Keratinocyte (primary cell): Measurements from ENCODE around the gene RYR2. TPM values are rescaled to one million over a fixed set of nuclear protein-coding genes. Genes with fewer than 3 reads are reported as not detected.

ENCODE experiments used
- DNase-seq: peaks from one replicate; pipeline ENCODE4 v3.0.0-alpha.2; 2011; ENCODE audit warnings: low read depth, missing footprints, low spot score
- FAIRE-seq: peaks from 2 replicates; lab custom pipeline; 2011; peaks lifted over from hg19 to GRCh38; lab: Jason Lieb, UNC
- H2AFZ ChIP-seq: 2 replicates; pipeline ENCODE4 v1.6.0; 2012; ENCODE audit warnings: low read length, control low read depth, inconsistent platforms; ENCODE audit not compliant: control insufficient read depth
- H3K27ac ChIP-seq: 2 replicates; pipeline ENCODE4 v1.5.1; 2011; ENCODE audit warnings: low read length; ENCODE audit not compliant: control insufficient read depth, insufficient read depth
- H3K27me3 ChIP-seq: 3 replicates; pipeline ENCODE4 v1.6.0; 2011; ENCODE audit warnings: low read length; ENCODE audit not compliant: control insufficient read depth, insufficient read depth; ENCODE audit errors: extremely low read depth
- H3K36me3 ChIP-seq, 2 experiments: 2 replicates in 1 of 2; 3 replicates in 1 of 2; pipeline ENCODE4 v1.5.1; 2011; ENCODE audit warnings: low read length in 2 of 2, mild to moderate bottlenecking in 1 of 2; ENCODE audit not compliant: control insufficient read depth in 2 of 2, insufficient read depth in 2 of 2; ENCODE audit errors: extremely low read depth in 1 of 2
- H3K4me1 ChIP-seq: 3 replicates; pipeline ENCODE4 v1.5.1; 2011; ENCODE audit warnings: low read length; ENCODE audit not compliant: control insufficient read depth, insufficient read depth; ENCODE audit errors: extremely low read depth
- H3K4me2 ChIP-seq: 3 replicates; pipeline ENCODE4 v1.6.0; 2011; ENCODE audit warnings: low read depth, low read length; ENCODE audit not compliant: control insufficient read depth, insufficient read depth; ENCODE audit errors: extremely low read depth
- H3K4me3 ChIP-seq, 3 experiments: fragments of 200-600 bp in 1 of 3; sonication (generic) in 1 of 3; 2 replicates in 2 of 3; 3 replicates in 1 of 3; pipeline ENCODE4 v1.5.1; 2011 to 2016; ENCODE audit warnings: low read length in 3 of 3, mild to moderate bottlenecking in 3 of 3, control low read depth in 2 of 3, inconsistent platforms in 1 of 3, low read depth in 1 of 3, mixed read lengths in 1 of 3, mixed run types in 1 of 3, moderate library complexity in 1 of 3; ENCODE audit not compliant: control insufficient read depth in 2 of 3, insufficient read depth in 2 of 3; ENCODE audit errors: extremely low read depth in 1 of 3
- H3K79me2 ChIP-seq: 2 replicates; pipeline ENCODE4 v1.6.0; 2012; ENCODE audit warnings: low read length; ENCODE audit not compliant: control insufficient read depth, insufficient read depth
- H3K9ac ChIP-seq: 3 replicates; pipeline ENCODE4 v1.6.0; 2011; ENCODE audit warnings: low read length; ENCODE audit not compliant: control insufficient read depth, insufficient read depth; ENCODE audit errors: extremely low read depth
- H3K9me1 ChIP-seq: 3 replicates; pipeline ENCODE4 v1.6.0; 2011; ENCODE audit warnings: low read length; ENCODE audit not compliant: control insufficient read depth, insufficient read depth; ENCODE audit errors: extremely low read depth
- H3K9me3 ChIP-seq: 2 replicates; pipeline ENCODE4 v1.5.1; 2012; ENCODE audit warnings: low read depth, low read length; ENCODE audit not compliant: control insufficient read depth
- H4K20me1 ChIP-seq: 3 replicates; pipeline ENCODE4 v1.6.0; 2011; ENCODE audit warnings: low read length; ENCODE audit not compliant: control insufficient read depth, insufficient read depth; ENCODE audit errors: extremely low read depth
- CTCF ChIP-seq, 3 experiments: IDR thresholded peaks in 1 of 3; conservative IDR thresholded peaks in 1 of 3; optimal IDR thresholded peaks in 1 of 3; 2 replicates in 2 of 3; 3 replicates in 1 of 3; pipeline versions ENCODE3 to v1.5.1; 2011; ENCODE audit warnings: low read length in 3 of 3, mild to moderate bottlenecking in 3 of 3, moderate library complexity in 2 of 3, control low read depth in 1 of 3, inconsistent platforms in 1 of 3; ENCODE audit not compliant: insufficient read depth in 2 of 3; ENCODE audit errors: extremely low read depth in 1 of 3
- EZH2 ChIP-seq: IDR thresholded peaks from one replicate; pipeline ENCODE4 v1.6.1; 2012; ENCODE audit warnings: inconsistent platforms, mild to moderate bottlenecking, low read length, moderate library complexity
- dilution Hi-C: fragments of 300-500 bp; cut with MboI; formaldehyde crosslinking; loops from one replicate; pipeline ENCODE4 v1.7.0; 2020; ENCODE audit warnings: low sequenced_read_pairs; ENCODE audit not compliant: extremely low pct_ligation_motif_present
- polyA plus RNA-seq, 5 experiments: library from polyadenylated mRNA; depleted of rRNA in 3 of 5; stranded (reverse) in 3 of 5; stranded (forward) in 1 of 5; unstranded in 1 of 5; fragments of >200 nt; gene quantifications; 1 replicate in 1 of 5; 2 replicates in 3 of 5; 3 replicates in 1 of 5; pipeline versions ENCODE4 v1.2.1 to v1.2.3, GENCODE V29; 2011 to 2012; ENCODE audit warnings: missing spikeins in 2 of 5, low read depth in 1 of 5, low replicate concordance in 1 of 5

Gene RYR2
- polyA plus RNA-seq, 1 donor (not counting 4 experiments of a cell fraction or from before 2014, with no cell fraction given), result 0.05 TPM

- Histone ChIP-seq H3K27me3 (no peaks in the 10 kb centered on the region), H3K9me3 (no peaks in the 10 kb centered on the region), H3K9ac (no peak overlapping the region), H4K20me1 (no peaks in the 10 kb centered on the region), H3K9me1 (no peaks in the 10 kb centered on the region), H3K4me3 (no peak overlapping the region), H3K4me2 (no peak overlapping the region), H3K4me1 (no peaks in the 10 kb centered on the region), H3K27ac (no peak overlapping the region), H3K79me2 (no peaks in the 10 kb centered on the region), H2AFZ (no peak overlapping the region), H3K36me3 (no peaks in the 10 kb centered on the region)
- dilution Hi-C loops, result no loop called here
- DNase-seq (no peak), FAIRE-seq (no peak)
- TF ChIP-seq EZH2 (no peak), CTCF (optimal IDR thresholded peaks at IDR 0.05 in 1 of 3, IDR thresholded peaks at IDR 0.05 in 1 of 3, conservative IDR thresholded peaks at IDR 0.05 in 1 of 3; ENCODE audit: extremely low read depth in 1 of 3, insufficient read depth in 2 of 3, low read length in 3 of 3) (no peak)
These were observed 375.1 kb downstream of the RYR2 start for GRCh38 chr1:237416924-237417655.

- Histone ChIP-seq H3K9me1 (no peaks in the 10 kb centered on the region), H3K27ac (no peak overlapping the region), H3K4me1 (no peaks in the 10 kb centered on the region), H3K36me3 (no peaks in the 10 kb centered on the region), H3K4me3 (no peak overlapping the region), H3K27me3 (no peaks in the 10 kb centered on the region), H3K4me2 (no peak overlapping the region), H3K79me2 (no peaks in the 10 kb centered on the region), H2AFZ (no peak overlapping the region), H3K9ac (no peak overlapping the region), H3K9me3 (peaks cover 1% of the 10 kb centered on the region), H4K20me1 (no peaks in the 10 kb centered on the region)
- TF ChIP-seq CTCF (optimal IDR thresholded peaks at IDR 0.05 in 1 of 3, IDR thresholded peaks at IDR 0.05 in 1 of 3, conservative IDR thresholded peaks at IDR 0.05 in 1 of 3; ENCODE audit: extremely low read depth in 1 of 3, insufficient read depth in 2 of 3, low read length in 3 of 3) (no peak), EZH2 (no peak)
- no peak for DNase-seq
- no peak for FAIRE-seq
- dilution Hi-C loops, result no loop called here
These were observed 386.8 kb downstream of the RYR2 start for GRCh38 chr1:237428809-237429208.
